Measurements from ENCODE around the gene TFF2.

Gene TFF2

GRCh38 chr21:42350927-42351426 lies at the start of gene TFF2:
TFF2 (minus strand) TSS chr21:42350994; CDS start chr21:42350957, 37 bp downstream.
- no peak for DNase-seq (ENCODE audit: low spot score)

DNA sequence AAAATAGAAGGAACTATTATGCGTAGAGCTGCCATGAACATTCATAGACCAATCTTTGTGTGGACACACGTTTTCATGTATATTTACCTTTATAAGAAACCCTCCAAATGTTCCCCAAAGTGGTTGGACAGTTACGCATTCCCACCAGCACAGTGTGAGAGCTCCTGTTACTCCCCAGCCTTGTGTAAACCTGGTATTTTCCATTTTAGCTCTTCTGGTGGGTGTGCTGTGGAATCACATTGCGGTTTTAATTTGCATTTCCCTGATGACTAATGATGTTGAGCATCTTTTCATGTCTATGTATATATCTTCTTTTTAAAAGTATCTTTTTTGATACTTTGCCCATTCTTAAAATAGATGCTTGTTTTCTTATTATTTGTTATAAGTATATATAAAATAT lies 49.7 kb upstream of the TFF2 start:
- DNase-seq (ENCODE audit: low spot score) = no peak

DNA sequence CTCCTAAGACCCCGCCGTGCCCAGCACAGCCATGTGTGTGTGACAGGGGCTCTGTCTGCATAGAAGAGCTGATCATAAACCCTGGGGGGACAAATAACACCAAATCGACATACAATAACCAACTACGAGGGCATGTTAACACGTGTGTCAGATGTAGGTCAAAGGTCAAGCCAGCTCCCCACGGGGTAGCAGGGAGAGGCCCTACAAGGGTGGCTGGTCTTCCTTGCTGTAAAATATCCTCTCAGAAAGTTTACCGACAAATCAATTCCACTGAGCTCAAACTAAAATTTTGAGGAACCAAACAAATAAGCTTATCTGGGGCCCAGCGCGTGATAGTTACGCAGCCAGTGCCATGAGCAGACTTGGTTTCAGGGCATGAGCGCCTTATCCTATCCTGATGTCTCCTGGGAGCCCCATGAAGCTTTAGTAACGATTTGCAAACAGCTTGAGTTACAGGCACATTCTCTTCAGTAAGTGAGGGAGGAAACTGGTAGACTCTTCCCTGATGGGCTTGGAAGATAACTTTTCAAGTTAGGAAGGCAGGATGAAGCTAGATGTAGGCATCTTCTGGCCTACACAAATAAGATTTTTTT lies 47.7 kb upstream of the TFF2 start:
- DNase-seq (ENCODE audit: low spot score) = no peak

GRCh38 chr21:42397746-42398394 lies 47.1 kb upstream of the TFF2 start:
- DNase-seq (ENCODE audit: low spot score) = no peak

DNA sequence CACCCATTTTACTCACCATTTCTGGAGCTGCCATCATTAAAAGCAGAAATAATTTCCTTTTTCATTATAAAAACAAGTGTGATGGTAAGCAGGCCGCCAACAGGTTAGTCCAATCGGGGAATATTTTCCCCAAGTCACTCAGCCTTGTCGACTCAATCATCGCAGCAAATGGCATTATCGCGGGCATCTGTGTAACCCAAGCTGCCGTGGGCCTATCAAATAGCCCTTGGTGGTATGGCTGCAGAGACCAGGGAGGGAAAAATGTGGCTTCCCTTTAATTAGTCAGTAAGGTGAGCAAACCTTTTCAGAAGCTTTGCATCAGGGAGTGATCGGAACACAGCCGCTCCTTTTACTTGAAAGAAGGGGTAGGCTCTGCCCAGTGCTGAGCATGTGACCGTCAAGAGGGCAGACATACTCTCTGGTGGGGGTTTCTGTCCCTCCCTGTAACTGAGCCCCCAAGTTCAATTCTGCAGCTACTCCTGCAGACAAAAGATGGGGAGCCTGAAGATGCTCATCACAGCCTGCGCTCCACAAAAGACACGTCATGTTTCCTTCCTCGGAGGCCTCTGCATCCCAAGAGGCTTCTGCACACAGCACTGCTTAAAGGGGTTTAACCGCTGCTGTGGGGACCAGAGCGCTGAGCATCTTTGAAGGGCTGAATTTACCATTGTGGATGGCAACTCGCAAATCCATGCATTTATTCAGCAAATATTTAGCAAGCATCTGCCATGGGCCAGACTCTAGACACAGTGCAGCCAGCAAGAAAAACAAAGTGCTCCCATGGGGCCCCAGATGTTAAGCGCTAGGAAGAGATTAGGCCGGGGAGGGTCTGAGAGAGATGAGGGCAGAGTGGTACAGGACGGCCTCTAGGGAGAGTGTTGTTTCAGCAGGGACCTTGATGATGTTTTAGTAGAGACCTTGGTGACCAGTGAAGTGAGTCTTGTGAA lies 46.3 kb upstream of the TFF2 start:
- DNase-seq (ENCODE audit: low spot score) = no peak

- DNase-seq (ENCODE audit: low spot score) = no peak
Measured at GRCh38 chr21:42395905-42396651, 45.3 kb upstream of the TFF2 start, which contains the start of gene TMPRSS3. TMPRSS3 (minus strand) TSS chr21:42396052; CDS start chr21:42395417, 635 bp downstream.

DNA sequence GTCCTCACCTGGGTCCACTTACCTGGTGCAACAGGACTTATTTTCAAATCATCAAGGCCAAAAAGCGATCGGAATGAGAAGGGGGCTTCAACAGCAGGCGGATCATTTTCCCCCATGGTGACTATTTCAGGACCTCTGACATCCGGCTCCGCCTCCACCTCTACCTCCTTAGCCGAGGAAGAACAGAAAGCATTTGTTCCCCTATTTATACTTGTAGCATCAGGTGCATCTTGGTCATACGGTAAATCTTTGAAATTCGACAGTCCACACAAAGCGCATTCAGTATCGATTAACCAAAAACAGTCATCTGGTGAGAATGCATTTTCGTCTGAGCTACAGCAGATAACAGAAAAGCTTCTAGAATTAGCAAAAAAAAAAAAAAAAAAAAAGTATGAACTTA lies 44.5 kb upstream of the TFF2 start:
- DNase-seq (ENCODE audit: low spot score) = no peak

GRCh38 chr21:42393443-42393950 lies 42.7 kb upstream of the TFF2 start:
- no peak for DNase-seq (ENCODE audit: low spot score)

- DNase-seq (ENCODE audit: low spot score) = no peak
Measured at GRCh38 chr21:42392731-42393442, 42.1 kb upstream of the TFF2 start.

- no peak for DNase-seq (ENCODE audit: low spot score)
Measured at GRCh38 chr21:42391297-42391696, 40.5 kb upstream of the TFF2 start.

DNA sequence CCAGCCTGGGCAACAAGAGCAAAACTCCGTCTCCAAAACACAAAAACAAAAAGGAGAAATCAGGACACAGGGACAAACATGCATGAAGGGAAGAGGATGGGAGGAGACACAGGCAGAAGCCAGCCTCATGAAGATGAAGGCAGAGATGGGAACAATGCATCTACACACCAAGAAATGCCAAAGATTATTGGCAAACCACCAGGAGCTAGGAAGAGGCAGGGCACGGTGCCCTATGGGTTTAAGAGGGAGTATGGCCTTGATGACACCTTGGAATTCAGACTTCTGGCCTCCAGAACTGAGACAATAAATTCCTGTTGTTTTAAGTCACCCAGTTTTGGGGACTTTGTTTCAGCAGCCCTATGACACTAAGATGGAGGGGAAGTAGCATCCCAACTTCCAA lies 39.9 kb upstream of the TFF2 start:
- no peak for DNase-seq (ENCODE audit: low spot score)

- DNase-seq (ENCODE audit: low spot score) = no peak
Measured at GRCh38 chr21:42390193-42390592, 39.4 kb upstream of the TFF2 start.

DNA sequence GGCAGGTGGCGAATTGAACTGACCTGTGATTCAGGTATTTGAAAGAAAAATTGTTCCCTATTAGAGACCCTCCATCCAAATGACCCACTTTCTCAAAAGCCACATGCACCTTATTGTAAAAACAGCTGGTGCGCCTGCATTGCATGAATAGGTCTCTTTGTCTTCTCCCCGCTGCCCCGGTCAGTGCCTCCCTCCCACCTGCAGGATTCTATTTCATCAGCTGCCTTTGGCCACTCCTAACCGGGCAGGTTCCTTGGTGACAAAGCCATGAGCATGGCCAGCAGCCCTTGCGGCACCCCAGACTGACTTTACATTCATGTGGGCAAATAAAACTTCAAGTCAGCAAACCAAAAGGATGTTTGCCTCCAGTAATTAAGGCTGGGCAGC lies 38.6 kb upstream of the TFF2 start:
- DNase-seq (ENCODE audit: low spot score) = no peak

DNA sequence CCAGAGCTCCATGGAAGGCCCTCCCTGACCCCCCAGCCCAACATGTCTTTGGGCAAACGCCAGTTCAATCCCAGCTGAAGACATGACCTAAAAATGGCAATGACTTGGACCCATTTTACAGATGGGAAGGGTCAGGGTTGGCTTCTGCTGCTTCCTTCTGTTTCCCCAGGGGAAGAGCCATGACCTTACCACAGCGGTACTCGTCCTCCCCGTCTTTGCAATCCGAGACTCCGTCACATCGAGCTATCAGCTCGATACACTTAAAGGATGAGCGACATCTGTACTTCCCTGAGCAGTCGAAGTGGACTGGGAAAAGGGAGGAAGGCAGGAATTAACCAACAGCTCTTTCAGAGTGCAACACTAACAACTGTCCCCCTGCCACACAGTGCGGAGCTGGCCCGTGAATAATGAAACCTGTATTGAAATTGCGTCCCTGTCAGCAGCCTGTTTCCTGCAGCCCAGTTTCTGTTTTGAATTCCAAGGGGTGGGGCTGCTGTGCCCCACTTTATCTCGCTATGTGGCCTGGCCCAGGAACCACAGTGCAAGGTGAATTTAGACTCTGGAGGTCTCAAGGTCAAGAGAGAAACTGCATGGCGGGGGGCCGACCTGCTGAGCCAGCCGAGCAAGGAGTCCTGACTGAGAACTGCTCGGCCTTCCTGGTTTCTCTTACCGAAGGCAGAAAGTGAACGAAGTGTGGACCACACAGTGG lies 38.1 kb upstream of the TFF2 start:
- DNase-seq (ENCODE audit: low spot score) = no peak

- DNase-seq (ENCODE audit: low spot score) = no peak
Measured at GRCh38 chr21:42387843-42388340, 37.1 kb upstream of the TFF2 start.

DNA sequence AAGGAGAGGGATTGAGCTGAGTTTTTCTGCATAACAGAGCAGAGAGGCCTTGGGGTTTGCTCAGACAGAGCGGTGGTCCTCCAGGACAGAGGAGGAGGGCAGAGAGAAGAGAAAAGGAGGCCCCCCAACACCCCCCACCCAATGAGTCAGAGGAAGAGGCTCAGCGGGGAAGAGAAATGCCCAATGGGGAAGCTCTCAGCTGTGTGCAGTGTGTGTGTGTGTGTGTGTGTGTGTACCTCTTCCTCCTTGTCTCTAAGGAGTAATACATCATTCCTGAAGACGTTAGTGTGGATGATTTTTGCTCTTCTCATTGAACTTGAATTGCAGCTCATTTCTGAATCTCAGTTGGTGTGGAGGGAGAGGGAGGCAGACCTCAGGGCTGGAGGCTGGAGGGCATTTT lies 36.4 kb upstream of the TFF2 start:
- DNase-seq (ENCODE audit: low spot score) = no peak

DNA sequence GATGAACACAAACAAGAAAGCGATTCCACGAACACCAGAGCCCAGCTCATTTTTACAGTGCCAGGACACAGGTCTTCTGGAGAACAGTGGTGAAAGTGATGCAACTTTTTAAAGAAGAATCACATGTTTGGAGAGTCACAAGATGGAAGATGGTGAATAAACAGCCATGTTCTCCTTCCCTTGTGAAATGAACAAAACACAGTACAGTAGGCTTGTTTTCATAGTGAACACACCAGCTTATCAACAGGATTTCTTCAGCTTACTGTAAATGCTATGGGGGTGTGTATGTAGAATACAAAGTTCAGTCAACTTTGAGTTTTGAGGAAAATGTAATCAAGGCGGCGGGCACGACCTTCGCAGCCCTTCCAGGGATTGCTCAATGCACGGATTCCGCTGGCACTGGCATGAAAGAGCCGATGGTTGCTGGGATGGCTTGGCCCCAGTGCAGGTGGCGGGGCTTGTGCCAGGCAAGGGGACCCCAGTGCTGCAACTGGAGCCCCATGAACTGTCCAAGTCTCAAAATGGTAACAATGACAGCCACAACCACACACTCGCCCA lies 35.3 kb upstream of the TFF2 start:
- no peak for DNase-seq (ENCODE audit: low spot score)

DNA sequence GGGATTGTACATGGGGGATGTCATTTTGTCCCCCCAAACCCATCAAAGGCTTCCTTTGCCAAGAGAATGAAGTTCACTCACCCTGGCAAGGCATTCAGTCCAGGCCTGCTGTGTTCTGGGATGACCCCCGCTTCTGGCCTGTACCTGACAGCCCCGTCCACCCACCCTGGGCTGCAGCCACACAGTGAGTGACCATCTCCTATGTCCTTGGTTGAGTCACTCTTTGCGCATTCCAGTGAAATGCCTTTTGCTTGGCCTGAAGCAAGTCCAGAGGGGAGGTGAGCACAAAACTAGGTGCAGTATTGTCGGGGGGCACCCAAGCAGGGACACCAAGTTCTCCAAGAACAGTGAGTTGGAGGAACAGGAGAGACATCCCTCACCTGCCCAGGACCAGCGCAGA lies 34.8 kb upstream of the TFF2 start:
- no peak for DNase-seq (ENCODE audit: low spot score)

- DNase-seq (ENCODE audit: low spot score) = no peak
Measured at GRCh38 chr21:42384989-42385388, 34.2 kb upstream of the TFF2 start.

Measured in putamen (tissue), 1 donor.